Erythroblast (primary cell): ENCODE results near the gene PSG2.

Source experiments
- GATA1 ChIP-seq: IDR thresholded peaks from 2 replicates; pipeline ENCODE4 v1.6.1; 2011; ENCODE audit warnings: low read depth, mild to moderate bottlenecking, control low read depth, low read length, moderate library complexity
- POLR2A ChIP-seq: IDR thresholded peaks from 2 replicates; pipeline ENCODE4 v1.6.1; 2011; ENCODE audit warnings: mild to moderate bottlenecking, low read length

- TF ChIP-seq POLR2A = no peak
- TF ChIP-seq GATA1 = no peak
Measured at GRCh38 chr19:43078311-43078710, 4.2 kb downstream of the PSG2 start.
